ENCODE results near the gene NKX3-2.

The NKX3-2 gene

DNA sequence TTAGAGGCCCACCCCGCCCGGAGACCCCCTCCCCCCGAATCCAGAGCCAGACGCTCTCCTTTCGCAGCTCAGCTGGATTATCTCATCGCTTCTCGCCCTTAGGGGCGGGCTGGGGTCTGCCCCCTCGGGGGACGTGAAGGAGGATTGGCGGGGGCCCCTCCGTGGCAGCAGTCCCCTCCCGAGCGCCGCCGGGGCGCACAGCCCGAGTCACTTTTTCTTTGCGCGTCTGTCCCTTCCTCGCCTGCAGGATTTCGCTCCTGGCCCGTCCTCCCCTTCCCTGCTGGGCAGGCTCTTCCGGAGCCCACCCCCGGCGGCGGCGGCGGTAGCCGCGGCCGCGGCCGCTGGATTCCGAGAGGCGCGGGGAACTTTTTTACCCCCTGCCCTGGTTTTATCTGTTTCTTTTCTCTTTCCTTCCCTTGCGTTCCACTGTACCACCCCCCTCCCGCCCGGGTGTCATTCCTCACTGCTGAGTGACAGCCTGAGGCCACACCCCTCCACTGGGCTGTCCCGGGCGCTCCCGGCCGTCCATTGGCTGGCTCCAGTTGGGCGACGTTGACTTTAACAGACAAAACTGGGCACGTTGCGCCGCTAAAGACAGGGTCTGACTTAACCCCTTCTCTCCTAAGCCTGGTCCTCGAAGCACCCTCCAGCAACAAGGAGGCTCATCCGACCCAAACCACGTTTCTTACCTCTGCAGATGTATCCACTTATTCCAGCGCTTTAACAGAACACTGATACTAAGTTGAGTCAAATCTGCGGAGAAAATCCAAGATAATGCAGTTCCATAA is 492 bp upstream of the NKX3-2 start:
- DNase-seq: peak; percentile 22

DNA sequence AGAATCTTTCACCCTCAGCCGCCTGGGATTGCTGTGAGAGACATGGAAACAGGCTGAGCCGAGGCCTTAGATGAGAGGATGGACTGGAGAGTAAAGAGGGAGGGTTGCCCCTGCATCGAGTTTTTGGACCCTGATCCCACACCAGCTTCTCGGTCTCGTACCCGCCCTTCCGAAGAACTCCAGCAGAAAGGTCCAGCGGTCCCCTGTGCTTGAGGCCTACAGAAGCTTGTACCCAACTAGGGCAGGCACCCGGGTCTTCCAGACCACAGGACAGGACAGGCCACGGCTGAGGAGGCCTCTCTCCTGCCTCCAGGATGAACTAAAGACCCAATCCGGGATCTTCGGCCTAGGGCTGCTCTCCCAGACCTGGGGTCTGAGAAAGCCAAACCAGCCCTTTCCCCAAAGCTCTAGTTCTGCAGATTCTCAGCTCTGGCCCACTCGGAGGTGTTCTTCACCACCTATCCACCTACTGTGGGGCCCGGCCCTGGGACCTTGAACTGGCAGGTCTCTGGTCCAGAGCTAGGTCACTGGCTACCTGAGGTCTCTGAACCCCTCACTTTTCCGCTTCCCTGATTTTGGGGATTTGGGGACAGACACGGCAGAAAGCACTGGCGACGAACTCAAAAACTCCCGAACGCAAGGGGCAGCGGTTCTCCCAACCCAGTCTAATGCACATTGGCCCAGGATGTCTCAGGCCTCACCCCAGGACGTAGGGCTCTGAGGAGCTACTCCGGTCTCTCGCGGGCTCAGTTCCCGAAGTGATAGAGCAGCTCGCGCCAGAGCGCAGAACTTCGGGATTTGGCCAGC is 1.1 kb downstream of the NKX3-2 start:
- DNase-seq: no peak

DNA sequence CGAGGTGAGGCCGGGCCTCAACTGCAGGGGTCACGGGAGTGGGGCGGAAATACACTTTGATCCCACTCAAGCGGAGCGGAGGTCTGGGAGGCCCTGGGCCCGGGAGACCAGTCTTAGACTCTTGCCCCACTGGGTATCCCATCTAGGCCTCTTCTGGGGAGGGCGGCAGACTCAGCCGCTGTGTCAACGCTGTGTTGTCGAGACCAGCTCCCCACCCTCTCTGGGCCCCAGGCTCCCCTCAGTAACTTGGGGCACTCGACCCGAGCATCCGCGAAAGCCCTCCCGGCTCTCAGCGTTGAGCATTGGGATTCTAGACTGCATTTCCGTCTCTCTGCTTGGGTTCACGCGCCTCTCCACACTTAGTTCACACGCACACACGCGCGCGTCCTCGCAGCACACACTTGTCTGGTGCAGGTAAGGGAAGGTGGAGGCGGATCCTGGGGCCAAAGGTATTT is 1.7 kb downstream of the NKX3-2 start:
- DNase-seq: no peak

DNA sequence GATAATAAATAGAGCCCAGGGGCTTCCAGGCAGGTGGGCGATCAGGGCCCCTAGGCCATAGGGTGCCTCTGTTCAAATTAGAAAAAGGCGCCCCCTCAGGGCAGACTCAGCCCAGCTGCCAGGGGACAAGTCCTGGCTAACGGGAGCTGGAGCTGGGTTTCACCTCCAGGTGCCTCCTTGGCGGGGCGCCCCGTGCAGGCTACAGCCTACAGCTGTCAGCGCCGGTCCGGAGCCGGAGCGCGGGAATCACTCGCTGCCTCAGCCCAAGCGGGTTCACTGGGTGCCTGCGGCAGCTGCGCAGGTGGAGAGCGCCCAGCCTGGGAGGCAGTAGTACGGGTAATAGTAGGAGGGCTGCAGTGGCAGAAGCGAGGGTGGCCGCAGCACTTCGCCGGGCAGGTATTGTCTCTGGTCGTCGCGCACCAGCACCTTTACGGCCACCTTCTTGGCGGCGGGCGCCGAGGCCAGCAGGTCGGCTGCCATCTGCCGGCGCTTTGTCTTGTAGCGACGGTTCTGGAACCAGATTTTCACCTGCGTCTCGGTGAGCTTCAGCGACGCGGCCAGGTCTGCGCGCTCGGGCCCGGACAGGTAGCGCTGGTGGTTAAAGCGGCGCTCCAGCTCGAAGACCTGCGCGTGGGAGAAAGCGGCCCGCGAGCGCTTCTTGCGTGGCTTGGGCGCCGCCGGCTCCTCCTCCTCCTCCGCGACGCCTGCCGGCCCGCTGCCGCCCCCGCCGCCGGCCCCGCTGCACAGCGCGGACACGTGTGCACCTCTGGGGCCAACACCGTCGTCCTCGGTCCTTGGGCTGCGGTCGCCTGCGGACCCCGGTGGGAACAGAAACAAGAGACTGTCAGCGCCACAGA is 2.4 kb downstream of the NKX3-2 start:
- DNase-seq: no peak

DNA sequence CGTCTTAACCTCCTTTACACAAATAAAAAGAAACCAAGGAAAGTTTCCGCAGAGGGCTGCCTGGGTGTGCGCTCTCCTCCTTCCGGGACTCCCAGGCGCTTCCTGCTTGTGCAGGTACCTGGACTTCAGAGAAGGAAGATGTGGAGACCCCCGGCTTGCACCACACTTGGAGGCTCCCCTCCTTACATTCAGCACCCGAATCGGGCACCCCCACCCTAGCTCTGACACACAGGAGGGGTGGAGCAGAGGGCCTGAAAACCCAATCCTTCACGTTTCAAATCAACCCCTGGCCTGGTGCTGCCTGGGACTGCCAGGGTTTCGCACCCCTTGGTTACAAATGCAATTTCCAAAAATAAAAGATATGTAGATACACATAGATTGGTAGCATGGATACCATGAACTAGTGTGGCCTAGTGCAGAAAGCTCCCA is 3.1 kb downstream of the NKX3-2 start:
- no peak for DNase-seq

DNA sequence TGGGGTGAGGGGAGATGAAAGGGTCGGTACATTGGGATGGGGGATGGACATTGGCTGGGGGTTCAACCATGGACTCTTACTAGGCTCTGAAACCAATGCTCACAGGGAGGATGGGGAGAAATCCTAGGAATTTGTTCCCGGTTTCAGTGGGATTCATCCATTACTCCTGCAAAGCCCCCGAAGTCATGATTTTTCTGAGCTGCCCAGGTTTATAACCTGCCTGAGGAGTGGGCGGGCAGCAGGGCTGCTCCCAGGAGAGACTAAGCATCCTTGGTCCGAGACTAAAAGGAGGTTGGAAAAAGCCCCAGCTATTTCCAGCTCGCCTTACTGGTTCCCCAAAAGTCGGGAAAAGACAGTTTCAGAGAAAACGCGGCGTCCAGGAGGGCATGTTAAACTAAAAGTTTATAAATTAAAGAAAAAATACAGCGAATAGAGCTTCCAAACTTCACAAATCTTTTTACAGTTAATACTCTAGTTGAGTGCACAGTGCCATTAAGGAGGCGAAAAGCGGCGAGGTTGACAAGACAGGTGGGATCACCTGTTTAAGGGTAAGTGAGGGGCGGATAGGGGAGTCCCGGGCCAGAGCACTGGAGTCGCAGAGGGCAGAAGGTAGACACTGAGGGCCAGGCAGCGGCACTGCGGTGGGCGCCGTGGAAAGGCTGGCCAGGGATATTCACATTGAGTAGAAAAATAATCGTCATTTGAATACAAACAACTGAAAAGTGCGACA is 3.7 kb downstream of the NKX3-2 start:
- no peak for DNase-seq

DNA sequence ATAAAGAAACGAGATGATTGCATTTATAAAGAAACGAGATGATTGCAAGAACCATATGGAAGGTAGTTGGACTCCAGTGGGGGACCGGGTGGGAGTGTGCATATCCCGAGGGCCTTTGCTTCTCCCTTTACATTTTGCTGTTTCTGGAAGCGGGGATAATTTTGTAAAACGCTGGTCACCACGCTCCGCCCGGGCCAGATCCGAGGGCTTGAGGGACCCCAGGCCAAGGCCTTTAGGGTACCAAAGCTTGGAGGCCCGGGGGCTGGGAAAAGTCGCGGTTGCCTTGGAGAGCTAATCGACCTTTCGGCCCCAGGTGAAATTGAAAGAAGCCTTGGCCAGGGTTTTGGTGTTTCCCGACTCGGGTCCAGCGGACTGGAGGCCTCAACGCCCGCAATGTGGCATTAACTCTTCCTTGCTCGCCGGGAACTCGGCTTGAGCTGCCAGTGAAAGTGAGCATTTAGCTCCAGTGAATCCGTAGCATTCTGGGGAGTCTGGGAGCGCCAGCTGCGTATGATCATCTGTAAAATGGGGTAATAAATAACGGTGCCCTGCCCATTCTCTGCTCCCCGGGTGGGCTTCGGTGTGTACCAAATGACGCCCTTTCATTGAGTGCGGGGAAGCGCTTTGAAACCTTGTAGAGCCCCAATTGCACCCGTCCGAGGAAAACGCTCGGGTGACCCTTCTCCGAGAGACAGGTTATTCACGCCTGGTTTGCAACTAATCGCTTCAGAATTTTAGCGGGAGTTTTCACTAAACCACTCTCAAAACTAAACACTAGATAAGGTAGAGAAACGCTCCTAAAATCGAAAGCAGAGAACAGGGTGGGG is 4.5 kb downstream of the NKX3-2 start:
- DNase-seq: no peak

DNA sequence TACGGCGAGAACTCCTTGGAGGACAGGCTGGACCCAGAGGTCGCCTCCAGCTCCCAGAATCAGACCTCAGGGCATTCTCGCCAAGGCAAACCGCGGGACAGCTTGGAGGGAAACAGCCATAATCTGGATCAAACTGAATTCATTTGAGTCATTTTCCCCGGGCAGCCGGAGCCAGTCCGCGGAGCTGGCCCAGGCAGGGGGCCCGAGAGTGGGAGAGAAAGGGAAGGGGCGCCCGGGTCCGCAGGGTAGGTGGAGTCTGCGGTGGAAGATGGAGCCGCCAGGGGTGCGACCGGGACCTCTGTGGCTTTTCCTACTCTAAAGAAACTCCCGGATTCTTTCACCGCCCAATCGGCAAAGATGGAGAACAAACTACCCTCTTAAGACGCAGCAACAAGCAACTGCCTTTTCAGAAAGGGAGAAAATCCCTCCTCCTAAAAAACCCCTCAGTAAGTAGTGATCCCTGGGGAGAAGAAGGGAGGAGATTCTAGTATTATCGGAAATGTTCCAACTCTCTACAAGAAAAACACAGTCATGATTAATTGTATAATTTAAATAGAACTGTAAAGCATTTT is 5.2 kb downstream of the NKX3-2 start:
- no peak for DNase-seq

DNA sequence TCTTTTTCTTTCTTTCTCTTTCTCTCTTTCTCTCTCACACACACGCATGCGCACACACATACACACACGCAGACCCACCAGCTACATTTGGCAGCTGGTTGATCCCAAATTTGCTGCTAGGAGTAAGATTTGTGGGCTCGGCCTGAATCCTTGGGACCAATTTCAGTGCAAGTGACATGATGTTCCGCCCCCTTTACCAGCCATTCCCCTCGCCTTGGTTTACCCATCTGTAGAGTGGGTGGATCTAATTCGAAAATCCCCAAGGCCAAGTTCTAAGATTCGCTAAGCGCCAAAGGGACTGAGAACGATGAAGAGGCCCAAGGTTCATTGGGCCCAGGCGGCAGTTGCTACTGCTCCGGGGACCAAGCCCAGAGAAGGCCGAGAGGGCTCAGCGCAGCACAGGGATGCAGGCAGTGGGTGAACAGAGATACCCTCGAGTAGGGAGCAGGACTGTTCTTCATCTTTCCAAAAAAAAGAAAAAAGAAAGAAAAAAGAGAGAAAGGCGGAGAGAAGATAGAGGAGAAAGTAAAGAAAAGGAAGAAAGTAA is 5.8 kb downstream of the NKX3-2 start:
- no peak for DNase-seq

DNA sequence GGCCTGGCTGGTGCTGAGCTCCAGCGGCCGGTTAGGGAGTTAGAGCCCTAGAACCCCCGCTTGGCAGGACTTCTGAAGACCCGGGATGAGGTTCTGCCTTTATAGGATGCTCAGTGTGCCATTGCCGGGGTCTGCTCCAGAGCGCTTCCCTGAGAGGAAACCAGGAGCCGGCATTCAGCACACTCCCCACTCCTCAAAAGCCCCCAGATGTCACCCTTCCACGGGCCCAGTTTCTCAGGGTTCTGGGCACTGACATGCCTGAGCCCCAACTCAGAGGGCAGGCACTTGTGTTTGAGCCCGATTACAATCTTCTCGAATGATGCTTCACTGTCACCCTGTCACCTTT is 6.5 kb downstream of the NKX3-2 start:
- DNase-seq: no peak

DNA sequence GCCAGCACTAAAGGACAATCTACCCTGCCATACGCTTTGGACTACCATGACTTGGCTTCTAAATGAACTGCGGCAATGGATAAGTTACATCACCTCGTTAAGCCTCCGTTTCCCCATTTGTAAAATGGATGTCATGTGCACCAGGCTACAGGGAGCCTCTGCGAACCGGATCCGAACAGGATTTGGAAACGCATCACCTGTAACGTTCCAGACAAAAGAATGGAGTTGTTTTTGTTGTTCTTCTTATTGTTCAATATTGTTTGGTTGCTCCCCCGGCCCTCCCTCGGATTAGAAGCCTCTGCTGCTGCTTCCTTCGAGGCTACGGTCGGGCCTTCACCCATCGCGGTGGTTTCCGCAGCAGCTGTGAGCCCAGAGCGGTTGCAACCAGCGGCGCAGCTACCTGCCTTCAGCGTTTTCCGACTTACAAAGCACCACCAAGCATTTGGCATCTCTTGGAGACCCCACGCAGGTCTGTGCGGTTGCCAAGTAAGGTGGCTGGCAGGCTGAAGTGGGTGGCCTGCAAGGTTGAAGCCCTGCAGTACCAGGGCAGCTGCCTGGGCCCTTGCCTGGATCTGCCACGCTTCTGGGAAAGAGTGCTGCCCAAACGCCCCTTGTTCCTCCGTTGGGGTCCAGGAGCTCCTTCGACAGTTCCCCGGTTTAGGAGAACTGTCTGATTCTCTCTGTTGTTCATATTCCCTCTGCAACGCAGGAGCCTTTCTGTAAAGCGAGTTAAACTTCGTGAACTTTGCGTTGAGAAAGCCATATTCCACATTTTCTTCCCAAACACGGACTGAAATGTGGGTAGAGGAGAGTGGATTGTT is 7.1 kb downstream of the NKX3-2 start:
- no peak for DNase-seq

DNA sequence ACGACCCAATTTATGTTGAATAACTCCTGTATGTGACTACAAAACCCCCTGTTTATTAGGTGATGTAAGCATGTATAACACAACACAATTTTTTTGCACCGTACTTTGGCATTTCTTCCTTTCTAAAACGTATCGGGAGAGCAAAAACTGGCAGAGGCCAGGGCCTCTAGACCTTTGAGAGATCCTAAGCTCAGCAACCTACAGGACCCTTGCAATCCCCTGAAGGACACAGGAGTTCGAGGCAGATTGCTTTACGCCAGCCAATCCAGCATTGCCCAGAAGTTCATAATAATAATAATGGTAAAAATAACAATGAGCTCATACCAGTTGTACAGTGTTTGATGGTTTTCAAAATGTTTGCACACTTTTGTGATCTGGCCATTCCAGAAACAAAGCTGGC is 7.7 kb downstream of the NKX3-2 start:
- DNase-seq: no peak

DNA sequence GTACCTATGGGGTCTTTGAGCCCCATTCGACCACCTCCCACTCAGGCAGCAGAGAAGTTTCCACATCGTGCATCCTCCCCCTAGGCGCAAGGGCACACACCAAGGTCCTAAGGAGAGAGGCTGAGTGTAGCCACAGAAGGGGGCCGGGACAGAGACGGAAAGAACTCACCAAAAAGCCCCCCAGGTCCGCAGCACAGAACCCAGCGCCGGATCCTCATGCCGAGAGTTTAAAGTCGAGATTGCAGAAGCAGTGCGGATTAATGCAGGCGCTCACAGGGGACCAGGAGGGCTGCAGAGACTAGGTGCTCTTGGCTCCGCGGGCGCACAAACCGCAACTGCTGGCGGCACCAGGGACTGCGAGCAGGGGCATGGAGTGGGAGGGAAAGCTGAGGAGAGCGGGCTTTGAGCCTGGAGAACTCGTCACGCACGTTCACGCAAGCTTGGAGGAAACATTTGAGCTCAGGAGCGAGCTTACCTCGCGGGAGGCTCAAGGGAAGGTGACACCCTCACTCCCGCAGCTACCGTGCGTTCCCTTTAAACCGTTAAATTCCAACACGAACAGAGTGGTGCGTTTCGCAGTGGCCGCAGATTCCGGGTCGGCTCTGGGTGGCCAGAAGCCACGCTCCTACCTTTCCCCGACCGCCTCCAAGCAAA is 8.5 kb downstream of the NKX3-2 start:
- no peak for DNase-seq

DNA sequence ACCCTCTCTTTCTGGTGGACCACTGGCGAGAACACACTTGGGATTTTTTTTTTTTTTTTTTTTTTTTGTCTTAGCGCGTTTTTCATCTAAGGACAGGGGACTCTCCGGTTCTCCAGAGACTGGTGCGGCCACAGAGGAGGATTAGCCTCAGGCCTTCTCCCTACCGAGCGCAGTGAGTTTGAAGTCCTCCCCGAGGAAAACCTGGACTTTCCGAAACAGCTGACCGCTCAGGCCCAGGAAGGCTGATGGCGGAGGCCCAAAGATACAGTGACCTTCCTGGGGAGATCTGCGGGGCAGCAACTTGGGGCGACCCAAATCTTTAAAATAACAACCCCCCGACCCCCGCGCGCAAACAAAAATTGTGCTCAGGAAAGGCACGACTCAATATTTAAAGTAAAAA is 9.2 kb downstream of the NKX3-2 start:
- no peak for DNase-seq

DNA sequence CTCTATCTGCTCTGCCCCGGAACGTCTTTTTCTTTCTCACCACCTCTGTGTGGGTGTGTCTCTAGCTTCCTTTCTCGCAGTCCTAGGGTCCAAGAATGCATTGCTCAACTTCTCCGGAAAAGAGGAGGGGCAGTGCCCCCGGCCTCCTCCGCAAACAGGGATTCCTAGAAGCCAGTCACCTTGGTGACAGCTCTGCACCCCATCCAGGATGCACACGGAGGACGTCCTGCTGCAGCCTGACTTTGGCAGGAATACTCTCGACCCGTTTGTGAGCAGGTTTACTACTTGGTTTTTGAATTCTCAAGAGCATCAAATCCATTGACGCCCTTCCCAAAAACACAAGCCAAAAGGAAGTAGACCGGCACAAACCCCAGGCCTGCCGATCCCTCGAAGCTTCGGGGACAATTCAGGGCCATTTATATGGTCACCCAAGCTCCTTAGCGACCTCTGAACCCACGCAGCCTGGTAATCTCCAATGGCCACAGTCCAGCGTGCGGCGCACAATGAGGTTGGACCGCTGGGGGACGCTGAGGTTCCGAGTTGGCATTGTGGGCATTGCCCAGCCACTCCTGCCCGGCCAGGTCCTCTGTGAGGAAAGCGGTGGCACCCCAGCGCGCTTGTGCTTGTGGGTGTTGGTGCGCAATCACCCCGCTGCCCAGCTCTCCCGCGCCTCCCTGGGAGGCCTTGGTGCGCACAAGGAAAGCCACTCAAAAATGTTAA is 9.8 kb downstream of the NKX3-2 start:
- no peak for DNase-seq

DNA sequence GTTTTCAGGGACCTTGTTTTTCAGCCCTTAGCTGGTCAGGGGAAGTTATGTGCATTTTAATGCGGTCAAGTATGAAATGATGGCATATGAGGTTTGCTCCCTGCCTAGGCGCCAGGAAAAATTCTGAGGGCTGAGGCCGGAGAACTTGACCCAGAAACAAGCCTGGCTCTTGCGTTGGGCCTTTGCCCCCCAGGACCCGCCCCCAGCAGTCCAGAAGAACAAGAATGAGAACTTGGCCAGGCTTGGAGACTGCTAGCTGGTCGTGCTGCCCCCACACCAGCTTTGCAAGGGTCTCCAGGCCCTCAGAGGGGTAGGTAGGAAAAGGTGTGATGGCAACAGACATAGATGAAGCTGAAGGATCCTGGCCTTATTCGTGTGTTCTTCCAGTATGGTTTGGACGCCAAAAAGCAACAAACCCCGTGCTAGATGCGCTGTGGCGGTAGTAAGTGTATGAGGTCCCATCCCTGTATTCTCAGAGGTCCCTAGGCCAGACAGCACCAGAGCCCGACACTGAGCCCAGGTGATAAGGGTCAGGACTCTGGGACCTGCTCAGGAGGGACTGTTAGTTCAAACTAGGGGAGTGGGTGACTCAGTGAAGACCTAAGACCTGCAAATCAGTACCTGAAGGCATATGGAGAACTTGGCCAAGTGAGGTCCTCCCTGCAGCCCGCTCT is 10.5 kb downstream of the NKX3-2 start:
- DNase-seq: no peak

DNA sequence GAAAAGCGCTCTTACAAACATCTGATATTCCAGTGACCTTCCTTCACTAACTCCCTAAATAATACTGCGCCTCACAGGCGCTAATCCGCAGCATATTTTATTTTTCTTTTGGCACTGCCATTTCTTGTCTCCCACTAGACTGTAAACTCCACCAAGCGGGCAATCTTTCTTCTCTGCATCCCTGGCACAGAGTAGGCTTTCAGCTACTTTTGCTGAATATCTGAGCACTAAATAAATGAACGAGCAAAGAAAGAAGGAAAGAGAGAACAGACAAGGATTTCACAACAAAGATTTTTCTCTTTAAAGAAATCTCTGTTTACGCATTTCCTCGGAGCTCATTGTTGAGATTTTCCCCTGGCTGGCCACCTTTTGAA is 12.7 kb downstream of the NKX3-2 start:
- DNase-seq: no peak

Data from NCI-H2171 treated with DMSO at 0.1 percent for 48 hours (cell line).